Measurements from ENCODE around the gene ITGA3.

Gene ITGA3

GRCh38 chr17:50072925-50073324 is 17.0 kb downstream of the ITGA3 start:
- DNase-seq = no peak

- DNase-seq = no peak
These were observed 18.3 kb downstream of the ITGA3 start for GRCh38 chr17:50074227-50074626.

GRCh38 chr17:50075446-50076032 is 19.6 kb downstream of the ITGA3 start:
- no peak for DNase-seq

- no peak for DNase-seq
These were observed 20.3 kb downstream of the ITGA3 start for GRCh38 chr17:50076221-50076590.

- DNase-seq = no peak
These were observed 20.8 kb downstream of the ITGA3 start for GRCh38 chr17:50076591-50077235.

GRCh38 chr17:50078430-50078829 is 22.5 kb downstream of the ITGA3 start:
- no peak for DNase-seq

GRCh38 chr17:50079334-50080095 is 23.6 kb downstream of the ITGA3 start:
- no peak for DNase-seq

GRCh38 chr17:50080096-50080480 is 24.2 kb downstream of the ITGA3 start:
- DNase-seq = no peak

- no peak for DNase-seq
These were observed 24.9 kb downstream of the ITGA3 start for GRCh38 chr17:50080827-50081226.

- no peak for DNase-seq
These were observed 25.8 kb downstream of the ITGA3 start for GRCh38 chr17:50081757-50082156.

GRCh38 chr17:50087246-50087911 is 31.5 kb downstream of the ITGA3 start:
- peak; percentile 15 for DNase-seq

- DNase-seq = no peak
These were observed 32.0 kb downstream of the ITGA3 start for GRCh38 chr17:50087912-50088405.

GRCh38 chr17:50088952-50089825 is 33.3 kb downstream of the ITGA3 start:
- DNase-seq = no peak

GRCh38 chr17:50090071-50090470 is 34.2 kb downstream of the ITGA3 start:
- no peak for DNase-seq

- no peak for DNase-seq
These were observed 35.3 kb downstream of the ITGA3 start for GRCh38 chr17:50090971-50091917.

GRCh38 chr17:50091918-50092285 is 36.0 kb downstream of the ITGA3 start:
- no peak for DNase-seq

- no peak for DNase-seq
These were observed 37.3 kb downstream of the ITGA3 start for GRCh38 chr17:50093246-50093645.

GRCh38 chr17:50093807-50094206 is 37.9 kb downstream of the ITGA3 start:
- no peak for DNase-seq

GRCh38 chr17:50094243-50094752 is 38.4 kb downstream of the ITGA3 start:
- DNase-seq = peak; percentile 85

- peak; percentile 84 for DNase-seq
These were observed 39.1 kb downstream of the ITGA3 start, which contains the start of gene PDK2 for GRCh38 chr17:50094753-50095619. TSS of gene PDK2 (plus strand) at chr17:50095351. CDS start at chr17:50095436, 85 bp downstream.
